PC-3 (cell line): ENCODE results near the gene CHD6. TPM values are rescaled to one million over a fixed set of nuclear protein-coding genes. Genes with fewer than 3 reads are reported as not detected.

Source experiments
- ATAC-seq: fragments of 200-7000 bp; cut with Tn5 transposase; 2 replicates; pipeline ENCODE4 v1.9.1; 2020; ENCODE audit warnings: mild to moderate bottlenecking, moderate library complexity
- BruUV-seq: library from RNA; stranded (reverse); fragments of 400-500 nt; replicated peaks from 2 replicates; lab custom pipeline; 2021; lab: Mats Ljungman, UMichigan
- CTCF ChIA-PET: fragments of 300-600 bp; sonication (Branson Sonifier 250); formaldehyde crosslinking; loops from one replicate; lab custom pipeline; 2022; ENCODE audit warnings: antibody characterized with exemption; lab: Charles Lee
- POLR2A ChIA-PET: fragments of 300-600 bp; sonication (Branson Sonifier 250); formaldehyde crosslinking; loops from one replicate; lab custom pipeline; 2022; ENCODE audit warnings: antibody characterized with exemption; ENCODE audit not compliant: unreplicated experiment; lab: Charles Lee
- DNase-seq: peaks from one replicate; pipeline ENCODE4 v3.0.0-alpha.2; 2015
- H2AFZ ChIP-seq: fragments of 300-600 bp; sonication (generic); 2 replicates; pipeline ENCODE4 v1.6.0; 2016; ENCODE audit warnings: antibody characterized with exemption, low read length
- H3F3A ChIP-seq: fragments of 300-600 bp; sonication (generic); one replicate; pipeline ENCODE4 v1.6.0; 2017; ENCODE audit warnings: antibody characterized with exemption, low read length, control low read depth, mild to moderate bottlenecking; ENCODE audit not compliant: unreplicated experiment
- H3K27ac ChIP-seq: fragments of 300-600 bp; sonication (generic); 2 replicates; pipeline ENCODE4 v1.5.1; 2016; ENCODE audit warnings: mild to moderate bottlenecking, low read length
- H3K27me3 ChIP-seq: fragments of 300-600 bp; sonication (generic); 2 replicates; pipeline ENCODE4 v1.6.1; 2016; ENCODE audit warnings: low read length, mixed read lengths
- H3K36me3 ChIP-seq: fragments of 300-600 bp; sonication (generic); 2 replicates; pipeline ENCODE4 v1.6.1; 2016; ENCODE audit warnings: low read depth, mixed run types, low read length, mixed read lengths
- H3K4me1 ChIP-seq: fragments of 300-600 bp; sonication (generic); 2 replicates; pipeline ENCODE4 v1.5.1; 2016; ENCODE audit warnings: low read length; ENCODE audit not compliant: insufficient read depth
- H3K4me2 ChIP-seq: fragments of 300-600 bp; sonication (generic); 2 replicates; pipeline ENCODE4 v1.6.0; 2016; ENCODE audit warnings: low read length
- H3K4me3 ChIP-seq: fragments of 300-600 bp; sonication (generic); 2 replicates; pipeline ENCODE4 v1.5.1; 2016; ENCODE audit warnings: mild to moderate bottlenecking, low read length, mixed read lengths
- H3K79me2 ChIP-seq: fragments of 300-600 bp; sonication (generic); 2 replicates; pipeline ENCODE4 v1.6.1; 2017; ENCODE audit warnings: low read length, mixed read lengths
- H3K9ac ChIP-seq: fragments of 300-600 bp; sonication (generic); 2 replicates; pipeline ENCODE4 v1.6.0; 2016; ENCODE audit warnings: mild to moderate bottlenecking, low read length
- H3K9me2 ChIP-seq: fragments of 300-600 bp; sonication (generic); replicated peaks from 2 replicates; pipeline ENCODE4 v1.6.1; 2016; ENCODE audit warnings: mixed run types, low read length, mixed read lengths
- H3K9me3 ChIP-seq: fragments of 300-600 bp; sonication (generic); 2 replicates; pipeline ENCODE4 v1.6.1; 2016; ENCODE audit warnings: low read length, mixed read lengths
- H4K20me1 ChIP-seq: fragments of 300-600 bp; sonication (generic); 2 replicates; pipeline ENCODE4 v1.6.1; 2016; ENCODE audit warnings: low read length, mixed read lengths
- EZH2 ChIP-seq: fragments of 300-600 bp; sonication (generic); IDR thresholded peaks from one replicate; pipeline ENCODE4 v1.6.1; 2017; ENCODE audit warnings: antibody characterized with exemption, mild to moderate bottlenecking, low read length; ENCODE audit not compliant: unreplicated experiment
- EZH2phosphoT487 ChIP-seq: fragments of 300-600 bp; sonication (generic); IDR thresholded peaks from 2 replicates; pipeline ENCODE4 v1.6.1; 2018; ENCODE audit warnings: mild to moderate bottlenecking, antibody characterized with exemption, low read length, borderline replicate concordance
- intact Hi-C: fragments of 100-400 bp; cut with micrococcal nuclease; formaldehyde crosslinking; loops from 2 replicates; pipeline ENCODE4 v1.9.0; 2023
- total RNA-seq: library from RNA; depleted of rRNA; stranded (reverse); fragments of >200 nt; gene quantifications from 2 replicates; pipeline ENCODE4 v1.2.3, GENCODE V29; 2014
- TF ChIP-seq, protein P1 (sequence below): fragments of 300-600 bp; sonication (generic); conservative IDR thresholded peaks from 2 replicates; pipeline ENCODE4 v1.5.1; 2017; ENCODE audit warnings: antibody characterized with exemption, low read depth, mild to moderate bottlenecking, low read length

The CHD6 gene
- total RNA-seq, 1 experiment from 2014 or later = 19.5 TPM

DNA sequence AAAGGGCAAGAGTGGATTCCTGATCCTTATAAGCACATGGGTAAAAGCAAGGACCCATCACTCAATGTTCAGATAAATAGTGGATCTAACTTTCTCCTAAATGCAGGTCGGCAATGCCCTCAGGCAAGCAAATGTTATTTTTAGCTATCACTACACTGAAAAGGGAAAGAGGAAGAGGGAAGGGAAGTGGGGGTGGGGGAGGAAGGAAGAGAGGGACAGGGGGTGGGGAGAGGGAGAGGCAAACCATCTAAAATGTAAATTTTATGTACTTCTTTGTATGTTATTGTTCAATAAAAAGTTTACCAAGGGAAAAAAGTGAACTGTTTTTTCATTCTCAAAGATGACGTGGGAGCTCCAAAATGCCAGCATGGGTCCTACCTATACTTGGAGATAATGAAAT is 44.2 kb downstream of the CHD6 start:
- no peak overlapping the region for H3K27ac ChIP-seq
- H3K9me2 ChIP-seq = no peaks in the 10 kb centered on the region
- H3K36me3 ChIP-seq = no peaks in the 10 kb centered on the region
- no peaks in the 10 kb centered on the region for H3K9me3 ChIP-seq
- H4K20me1 ChIP-seq = peaks cover 36% of the 10 kb centered on the region
- H3F3A ChIP-seq = no peaks in the 10 kb centered on the region
- ATAC-seq = no peak
- no peak overlapping the region for H2AFZ ChIP-seq
- H3K4me2 ChIP-seq = no peak overlapping the region
- no peak for DNase-seq
- H3K79me2 ChIP-seq = peaks cover 86% of the 10 kb centered on the region
- BruUV-seq = no TSS peak
- peaks cover 7% of the 10 kb centered on the region; the same call in 1 of the 2 replicates for H3K4me1 ChIP-seq
- H3K4me3 ChIP-seq = no peak overlapping the region
- intact Hi-C loops = no loop called here
- TF ChIP-seq EZH2phosphoT487 = no peak
- TF ChIP-seq, protein P1, sequence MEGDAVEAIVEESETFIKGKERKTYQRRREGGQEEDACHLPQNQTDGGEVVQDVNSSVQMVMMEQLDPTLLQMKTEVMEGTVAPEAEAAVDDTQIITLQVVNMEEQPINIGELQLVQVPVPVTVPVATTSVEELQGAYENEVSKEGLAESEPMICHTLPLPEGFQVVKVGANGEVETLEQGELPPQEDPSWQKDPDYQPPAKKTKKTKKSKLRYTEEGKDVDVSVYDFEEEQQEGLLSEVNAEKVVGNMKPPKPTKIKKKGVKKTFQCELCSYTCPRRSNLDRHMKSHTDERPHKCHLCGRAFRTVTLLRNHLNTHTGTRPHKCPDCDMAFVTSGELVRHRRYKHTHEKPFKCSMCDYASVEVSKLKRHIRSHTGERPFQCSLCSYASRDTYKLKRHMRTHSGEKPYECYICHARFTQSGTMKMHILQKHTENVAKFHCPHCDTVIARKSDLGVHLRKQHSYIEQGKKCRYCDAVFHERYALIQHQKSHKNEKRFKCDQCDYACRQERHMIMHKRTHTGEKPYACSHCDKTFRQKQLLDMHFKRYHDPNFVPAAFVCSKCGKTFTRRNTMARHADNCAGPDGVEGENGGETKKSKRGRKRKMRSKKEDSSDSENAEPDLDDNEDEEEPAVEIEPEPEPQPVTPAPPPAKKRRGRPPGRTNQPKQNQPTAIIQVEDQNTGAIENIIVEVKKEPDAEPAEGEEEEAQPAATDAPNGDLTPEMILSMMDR = no peak
- no peak for TF ChIP-seq EZH2
- H3K27me3 ChIP-seq = no peaks in the 10 kb centered on the region
- ChIA-PET POLR2A (no interaction called here), CTCF (no interaction called here)
- H3K9ac ChIP-seq = no peak overlapping the region

DNA sequence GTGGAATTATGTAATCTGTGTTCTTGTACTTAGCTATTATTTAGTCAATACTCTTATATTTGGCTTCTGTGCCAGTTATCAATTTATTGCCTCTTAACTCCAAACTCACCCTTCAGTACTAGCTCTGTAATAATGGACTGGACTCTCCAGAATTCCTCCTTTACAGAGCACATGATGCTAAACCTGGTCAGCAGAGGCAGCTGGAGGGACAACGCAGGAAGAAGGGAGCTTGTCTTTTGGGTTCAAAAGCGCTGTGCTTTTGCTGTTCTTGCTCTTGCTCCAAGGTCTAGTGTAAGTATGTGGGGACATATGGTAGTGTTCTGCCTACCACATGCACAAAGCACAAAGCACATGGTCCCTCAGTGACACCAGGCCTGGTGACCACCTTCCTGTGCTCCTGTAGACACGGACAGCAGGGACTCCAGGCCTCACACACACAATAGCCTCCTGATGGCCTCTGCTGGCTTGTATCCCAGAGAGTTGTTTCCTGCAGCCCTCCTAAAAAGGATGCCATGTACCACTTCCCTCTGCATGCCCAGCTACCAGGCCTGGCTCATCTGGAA is 46.1 kb downstream of the CHD6 start:
- Histone ChIP-seq H3K36me3 (no peaks in the 10 kb centered on the region), H2AFZ (no peak overlapping the region), H3K9me3 (no peaks in the 10 kb centered on the region), H3K4me3 (no peak overlapping the region), H3F3A (no peaks in the 10 kb centered on the region), H3K4me2 (no peak overlapping the region), H3K9me2 (no peaks in the 10 kb centered on the region), H3K27ac (no peak overlapping the region), H3K4me1 (peaks cover 7% of the 10 kb centered on the region; the same call in 1 of the 2 replicates), H3K79me2 (peaks cover 90% of the 10 kb centered on the region), H4K20me1 (peaks cover 33% of the 10 kb centered on the region), H3K9ac (no peak overlapping the region), H3K27me3 (no peaks in the 10 kb centered on the region)
- ATAC-seq = no peak
- intact Hi-C loops = no loop called here
- TF ChIP-seq EZH2phosphoT487 = no peak
- TF ChIP-seq, protein P1 = no peak
- TF ChIP-seq EZH2 = no peak
- BruUV-seq = no TSS peak
- ChIA-PET POLR2A (interaction anchor here (0.6 kb wide), 1 partner anchor 132 kb away, joined by 3 read pairs; no protein-coding TSS in a partner anchor), CTCF (no interaction called here)
- DNase-seq = no peak

DNA sequence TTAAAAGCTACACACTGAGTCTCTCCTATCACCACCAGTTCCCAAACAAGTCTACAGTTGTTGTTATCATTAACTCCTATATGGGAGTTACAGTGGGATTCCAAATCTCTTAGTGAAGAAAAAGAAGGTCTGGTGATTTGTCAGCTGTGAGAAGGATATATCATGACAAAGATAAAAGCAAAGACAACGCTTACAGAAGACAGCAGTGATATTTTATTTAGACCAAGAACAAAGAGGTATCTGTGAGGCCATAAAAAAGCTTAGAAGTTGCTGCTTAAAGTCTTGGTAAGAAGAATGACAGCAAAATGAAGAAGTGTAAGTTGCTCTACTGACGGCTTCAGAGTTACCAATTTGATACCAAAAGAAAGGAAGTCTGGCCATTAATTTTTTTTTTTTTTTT is 47.2 kb downstream of the CHD6 start:
- Histone ChIP-seq H3K9ac (no peak overlapping the region), H3K36me3 (no peaks in the 10 kb centered on the region), H3K79me2 (peaks cover 90% of the 10 kb centered on the region), H3K9me3 (no peaks in the 10 kb centered on the region), H3K4me2 (no peak overlapping the region), H3K4me1 (peaks cover 5% of the 10 kb centered on the region; the same call in 1 of the 2 replicates), H2AFZ (no peak overlapping the region), H3K27me3 (no peaks in the 10 kb centered on the region), H3K4me3 (no peak overlapping the region), H3F3A (no peaks in the 10 kb centered on the region), H4K20me1 (peaks cover 26% of the 10 kb centered on the region), H3K27ac (no peak overlapping the region), H3K9me2 (no peaks in the 10 kb centered on the region)
- ChIA-PET POLR2A (no interaction called here), CTCF (no interaction called here)
- TF ChIP-seq EZH2phosphoT487 (no peak), EZH2 (no peak)
- TF ChIP-seq, protein P1 = no peak
- BruUV-seq = no TSS peak
- DNase-seq = no peak
- intact Hi-C loops = no loop called here
- no peak for ATAC-seq
